Mucosa of gallbladder (tissue), 1 donor: ENCODE measurements around the gene EME1. TPM values are rescaled to one million over a fixed set of nuclear protein-coding genes. Genes with fewer than 3 reads are reported as not detected.

Experiments
- DNase-seq: peaks from one replicate; pipeline ENCODE4 v3.0.0-alpha.2; 2020; ENCODE audit warnings: low spot score
- total RNA-seq: library from RNA; stranded (reverse); gene quantifications from one replicate; pipeline ENCODE4 v1.2.1, GENCODE V29; 2021
- donor health status: DM: no; HTN: no; CAD: no.

Gene EME1
- total RNA-seq, 1 donor from 2014 or later = 1.4 TPM

DNA sequence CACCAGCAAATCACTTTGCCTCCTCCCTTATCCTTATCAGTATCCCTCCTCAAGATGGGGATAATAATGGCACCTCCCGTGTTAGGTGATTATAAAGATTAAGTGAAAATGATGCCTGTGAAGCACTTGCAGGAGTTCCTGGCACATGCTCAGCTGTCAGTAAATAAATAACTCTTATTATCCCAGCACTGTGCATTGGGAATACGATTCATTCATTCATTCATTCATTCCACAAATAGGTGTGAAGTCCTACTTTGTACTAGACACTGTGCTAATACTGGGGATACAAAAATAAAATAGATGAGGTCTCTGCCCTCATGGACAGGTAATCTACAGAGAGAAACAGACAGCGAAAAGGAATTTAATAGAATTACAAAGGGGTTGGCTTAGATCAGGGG is 25.1 kb upstream of the EME1 start:
- no peak for DNase-seq

DNA sequence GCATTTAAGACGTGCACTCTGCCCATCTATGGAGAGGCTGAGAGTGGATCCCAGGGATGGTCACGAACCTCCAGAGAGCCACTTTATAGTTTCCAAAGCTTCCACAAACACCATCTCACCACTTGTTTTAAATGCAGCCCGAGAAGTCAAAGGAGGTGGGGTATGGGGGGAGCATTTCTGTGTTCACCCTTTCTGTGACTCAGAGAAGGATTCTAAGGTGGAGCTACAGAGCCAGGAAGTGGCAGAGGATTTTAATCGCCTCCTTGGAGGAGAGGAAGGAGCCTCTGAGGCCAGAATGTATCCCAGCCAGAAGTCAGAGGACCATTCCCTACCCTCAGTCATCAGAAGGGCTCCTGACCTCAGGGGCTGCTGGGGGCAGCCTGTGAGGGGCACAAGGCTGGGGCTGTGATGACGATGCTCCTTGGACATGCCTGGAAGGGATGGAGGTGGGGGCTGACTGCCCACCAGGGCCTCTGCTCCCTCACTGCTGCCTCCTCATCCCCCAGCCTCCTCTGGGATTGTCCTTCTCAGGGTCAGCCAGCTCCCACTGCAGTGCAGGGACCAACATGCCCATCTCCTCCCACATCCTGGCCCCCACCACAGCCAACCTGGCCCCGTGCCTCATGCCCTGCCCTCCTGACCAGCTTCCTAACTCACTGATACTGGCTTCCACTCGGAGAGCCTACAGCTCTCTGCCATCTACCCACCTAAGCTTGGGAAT is 24.3 kb upstream of the EME1 start:
- no peak for DNase-seq

DNA sequence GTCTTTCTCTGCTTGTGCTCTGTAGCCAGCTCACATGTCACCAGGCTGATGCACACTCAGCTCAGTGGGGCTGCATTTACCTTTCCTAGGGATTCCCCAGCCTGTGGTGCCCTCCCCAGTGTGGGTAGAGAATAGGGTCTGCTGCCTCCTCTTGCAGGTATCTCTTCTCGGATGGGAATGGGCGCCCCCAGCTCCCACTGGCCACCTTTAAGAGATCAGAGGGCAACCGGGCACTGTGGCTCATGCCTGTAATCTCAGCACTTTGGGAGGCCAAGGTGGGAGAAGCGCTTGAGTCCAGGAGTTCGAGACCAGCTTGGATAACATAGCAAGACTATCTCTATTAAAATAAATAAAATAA is 23.8 kb upstream of the EME1 start:
- no peak for DNase-seq

DNA sequence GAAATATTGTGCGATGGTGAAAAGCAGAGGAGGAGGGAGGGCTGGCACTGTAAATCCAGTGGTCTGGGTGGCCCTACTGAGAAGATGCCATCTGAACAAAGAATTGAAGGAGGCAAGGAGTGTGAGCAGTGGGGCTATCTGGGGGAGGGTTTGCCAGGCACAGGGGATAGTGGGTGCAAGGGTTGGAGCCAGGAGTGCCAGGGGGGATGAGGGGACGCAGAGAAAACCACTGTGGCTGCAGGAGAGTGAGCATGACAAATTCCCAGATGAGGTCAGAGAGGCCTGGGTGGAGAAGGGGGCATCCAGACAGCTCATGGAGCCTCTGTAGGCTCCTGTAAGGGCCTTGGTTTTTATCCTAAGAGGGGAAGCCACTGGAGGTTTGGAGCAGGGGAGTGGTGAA is 22.3 kb upstream of the EME1 start:
- DNase-seq = no peak

DNA sequence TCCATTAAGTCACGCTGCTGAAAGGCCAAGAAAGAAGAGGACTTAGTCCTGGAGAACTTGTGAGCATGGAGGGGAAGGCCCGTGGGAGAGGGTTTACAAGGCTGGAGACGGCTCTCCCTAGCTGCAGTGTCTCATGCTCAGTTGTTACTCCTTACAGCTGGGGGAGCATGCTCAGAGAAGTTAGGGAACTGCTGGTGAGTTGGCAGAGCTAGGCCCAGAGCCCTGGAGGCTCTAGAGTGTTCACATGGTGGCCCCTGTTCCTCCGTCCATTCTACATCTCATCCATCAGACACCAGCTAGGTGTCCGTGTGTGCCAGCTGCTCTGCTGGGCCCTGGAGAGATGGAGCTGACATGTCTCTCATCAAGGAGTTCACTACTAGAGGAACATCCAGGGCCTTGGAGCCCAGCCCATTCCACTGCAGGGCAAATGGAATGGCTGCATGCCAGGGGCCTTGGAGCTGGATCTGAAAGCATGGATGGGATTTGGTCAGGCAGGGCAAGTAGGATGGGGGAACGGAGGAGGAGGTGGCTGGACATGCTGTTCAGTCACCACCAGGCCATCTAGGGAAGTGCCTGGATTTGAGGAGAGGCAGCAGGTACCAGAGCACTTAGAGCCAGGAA is 20.8 kb upstream of the EME1 start:
- DNase-seq = no peak

DNA sequence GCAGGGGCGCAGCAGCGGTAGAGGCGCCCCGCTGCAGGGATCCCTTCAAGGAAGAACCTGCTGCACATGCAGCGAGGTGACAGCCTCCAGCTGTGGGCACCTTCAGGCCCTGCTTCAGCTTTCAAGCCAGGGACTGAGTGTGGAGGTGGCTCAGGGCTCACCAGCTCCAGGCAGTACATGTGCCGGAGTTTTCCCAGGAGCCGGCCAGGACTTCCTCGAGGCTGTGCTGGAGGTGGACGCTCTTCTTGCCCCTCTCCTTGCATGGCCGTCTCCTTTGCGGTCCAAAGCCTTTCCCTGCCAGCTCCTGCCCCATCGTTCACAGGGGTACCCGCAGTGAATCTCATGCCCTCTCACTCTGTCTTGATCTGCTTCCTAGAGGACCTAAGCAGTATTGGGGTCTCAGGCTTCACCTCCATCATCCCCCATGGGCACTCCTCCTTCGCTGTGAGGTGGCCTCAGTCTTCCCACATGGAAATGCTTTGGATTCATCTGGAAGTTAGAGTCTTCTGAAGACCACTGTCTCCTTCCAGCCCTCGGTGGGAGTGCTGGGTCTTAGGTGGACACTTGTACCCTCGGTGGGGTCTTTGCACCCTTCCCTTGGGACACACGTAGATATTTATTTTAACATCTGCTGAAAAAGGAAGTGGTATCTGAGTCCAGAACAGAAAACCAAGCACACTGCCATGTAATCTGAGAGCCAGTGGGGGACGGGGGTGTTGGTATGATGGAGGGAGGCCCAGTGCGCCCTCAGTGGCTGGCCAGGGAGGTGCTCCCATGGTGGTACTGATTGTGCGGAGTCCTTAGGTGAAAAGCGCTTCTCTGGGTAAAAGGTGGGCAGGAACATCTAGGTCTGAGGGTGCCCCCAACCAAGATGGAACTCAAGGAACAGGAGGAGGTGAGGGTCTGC is 20.1 kb upstream of the EME1 start:
- no peak for DNase-seq

DNA sequence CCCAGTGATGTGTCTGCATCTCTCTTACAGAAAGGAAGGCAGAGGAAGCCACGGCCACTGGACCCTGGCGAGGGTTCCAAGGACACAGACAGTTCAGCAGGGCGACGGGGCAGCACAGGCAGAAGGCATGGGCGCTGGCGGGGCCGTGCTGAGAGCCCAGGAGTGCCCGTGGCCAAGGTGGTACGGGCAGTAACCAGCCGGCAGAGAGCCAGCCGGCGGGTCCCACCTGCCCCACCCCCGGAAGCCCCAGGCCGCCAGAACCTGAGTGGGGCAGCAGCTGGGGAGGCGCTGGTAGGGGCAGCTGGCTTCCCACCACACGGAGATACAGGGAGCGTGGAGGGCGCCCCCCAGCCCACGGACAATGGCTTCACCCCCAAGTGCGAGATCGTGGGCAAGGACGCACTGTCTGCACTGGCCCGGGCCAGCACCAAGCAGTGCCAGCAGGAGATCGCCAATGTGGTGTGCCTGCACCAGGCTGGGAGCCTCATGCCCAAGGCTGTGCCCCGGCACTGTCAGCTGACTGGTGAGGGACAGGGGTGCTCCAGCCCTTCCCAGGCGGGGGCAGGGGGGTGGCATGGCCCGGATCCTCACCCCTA is 19.3 kb upstream of the EME1 start:
- DNase-seq = no peak

DNA sequence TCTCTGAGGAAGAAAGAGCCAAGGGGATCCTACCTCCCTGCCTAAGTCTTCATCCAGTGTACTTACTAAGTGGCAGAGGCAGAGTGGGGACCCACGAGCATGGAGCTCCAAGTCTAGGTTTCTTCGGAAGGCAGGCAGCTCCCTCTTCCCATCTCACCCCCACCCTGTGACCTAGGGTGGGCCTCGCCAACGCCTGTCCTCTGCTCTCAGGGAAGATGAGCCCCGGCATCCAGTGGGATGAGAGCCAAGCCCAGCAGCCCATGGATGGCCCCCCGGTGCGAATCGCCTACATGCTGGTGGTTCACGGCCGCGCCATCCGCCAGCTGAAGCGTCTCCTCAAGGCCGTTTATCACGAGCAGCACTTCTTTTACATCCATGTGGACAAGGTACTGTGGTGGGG is 18.8 kb upstream of the EME1 start:
- no peak for DNase-seq

DNA sequence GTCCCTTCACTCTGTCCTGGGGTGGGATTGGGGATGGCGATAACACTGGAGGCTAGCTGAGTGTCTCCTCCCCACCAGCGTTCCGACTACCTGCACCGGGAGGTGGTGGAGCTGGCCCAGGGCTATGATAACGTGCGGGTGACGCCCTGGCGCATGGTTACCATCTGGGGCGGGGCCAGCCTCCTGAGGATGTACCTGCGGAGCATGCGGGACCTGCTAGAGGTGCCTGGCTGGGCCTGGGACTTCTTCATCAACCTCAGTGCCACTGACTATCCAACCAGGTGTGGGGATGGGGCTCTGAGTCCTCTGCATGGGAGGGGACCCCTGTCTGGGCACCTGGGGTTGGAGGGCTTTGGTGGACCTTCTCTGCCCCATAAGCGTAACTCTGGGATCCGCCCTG is 18.3 kb upstream of the EME1 start:
- DNase-seq = no peak

DNA sequence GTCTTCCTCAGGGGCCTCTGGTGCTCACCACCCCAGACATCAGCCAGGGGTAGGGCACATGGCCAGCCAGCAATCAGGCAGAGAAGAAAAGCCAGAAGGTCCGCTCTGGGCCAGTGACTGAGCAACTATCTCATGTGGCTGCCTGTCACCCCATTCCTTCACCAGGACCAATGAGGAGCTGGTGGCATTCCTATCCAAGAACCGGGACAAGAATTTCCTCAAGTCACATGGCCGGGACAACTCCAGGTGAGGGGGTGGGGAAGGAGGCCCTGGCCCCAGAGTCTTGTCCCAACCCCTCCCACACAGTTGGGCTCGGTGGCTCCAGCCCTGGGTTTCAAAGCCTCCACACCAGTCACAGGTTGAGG is 17.7 kb upstream of the EME1 start:
- DNase-seq = no peak

DNA sequence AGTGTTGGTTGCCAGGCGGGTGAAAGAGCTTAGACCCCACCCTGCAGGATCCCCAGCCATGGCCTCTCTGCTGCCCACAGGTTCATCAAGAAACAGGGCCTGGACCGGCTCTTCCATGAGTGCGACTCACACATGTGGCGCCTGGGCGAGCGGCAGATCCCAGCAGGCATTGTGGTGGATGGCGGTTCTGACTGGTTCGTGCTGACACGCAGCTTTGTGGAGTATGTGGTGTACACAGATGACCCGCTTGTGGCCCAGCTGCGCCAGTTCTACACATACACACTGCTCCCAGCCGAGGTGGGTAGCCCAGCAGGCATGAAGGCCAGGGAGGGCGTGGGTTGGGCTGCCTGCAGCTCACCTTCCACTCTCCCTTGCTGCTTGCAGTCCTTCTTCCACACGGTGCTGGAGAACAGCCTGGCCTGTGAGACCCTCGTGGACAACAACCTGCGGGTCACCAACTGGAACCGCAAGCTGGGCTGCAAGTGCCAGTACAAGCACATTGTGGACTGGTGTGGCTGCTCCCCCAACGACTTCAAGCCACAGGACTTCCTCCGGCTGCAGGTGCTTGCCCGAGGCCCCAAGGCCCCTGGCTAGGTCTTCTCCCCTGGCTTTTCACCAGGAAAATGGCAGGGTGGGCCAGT is 17.2 kb upstream of the EME1 start:
- no peak for DNase-seq

DNA sequence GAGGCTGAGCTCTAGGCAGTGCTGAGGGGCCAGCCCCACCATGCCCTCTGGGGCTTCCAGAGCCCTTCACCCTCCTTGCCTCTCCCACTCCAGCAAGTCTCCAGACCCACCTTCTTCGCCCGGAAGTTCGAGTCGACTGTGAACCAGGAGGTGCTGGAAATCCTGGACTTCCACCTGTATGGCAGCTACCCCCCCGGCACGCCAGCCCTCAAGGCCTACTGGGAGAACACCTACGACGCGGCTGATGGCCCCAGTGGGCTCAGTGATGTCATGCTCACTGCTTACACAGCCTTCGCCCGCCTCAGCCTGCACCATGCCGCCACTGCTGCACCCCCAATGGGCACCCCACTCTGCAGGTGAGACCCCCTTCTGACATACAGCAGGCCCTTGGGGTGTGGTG is 16.6 kb upstream of the EME1 start:
- DNase-seq = no peak

DNA sequence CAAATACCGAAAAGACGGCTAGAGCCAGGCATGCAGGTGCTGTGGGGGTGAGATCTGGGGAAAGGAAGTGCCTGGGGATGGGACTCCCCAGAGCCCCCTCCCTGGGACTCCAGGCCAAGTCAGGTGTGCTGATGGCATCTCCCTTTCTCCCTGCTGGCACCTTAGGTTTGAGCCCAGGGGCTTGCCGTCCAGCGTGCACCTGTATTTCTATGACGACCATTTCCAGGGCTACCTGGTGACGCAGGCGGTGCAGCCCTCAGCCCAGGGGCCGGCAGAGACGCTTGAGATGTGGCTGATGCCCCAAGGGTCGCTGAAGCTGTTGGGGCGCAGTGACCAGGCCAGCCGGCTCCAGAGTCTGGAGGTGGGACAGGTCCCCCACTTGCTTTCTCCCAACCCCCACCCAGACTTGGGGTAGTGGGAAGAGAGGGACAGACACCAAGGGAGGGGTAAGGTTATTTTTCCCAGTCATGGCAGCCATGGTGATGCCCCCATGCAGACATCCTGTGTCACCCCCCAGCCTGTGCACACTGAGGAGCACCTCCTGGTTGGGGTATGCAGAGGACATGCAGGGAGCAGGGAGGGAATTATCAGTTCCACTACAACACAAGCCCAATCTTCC is 16.0 kb upstream of the EME1 start:
- DNase-seq = no peak

DNA sequence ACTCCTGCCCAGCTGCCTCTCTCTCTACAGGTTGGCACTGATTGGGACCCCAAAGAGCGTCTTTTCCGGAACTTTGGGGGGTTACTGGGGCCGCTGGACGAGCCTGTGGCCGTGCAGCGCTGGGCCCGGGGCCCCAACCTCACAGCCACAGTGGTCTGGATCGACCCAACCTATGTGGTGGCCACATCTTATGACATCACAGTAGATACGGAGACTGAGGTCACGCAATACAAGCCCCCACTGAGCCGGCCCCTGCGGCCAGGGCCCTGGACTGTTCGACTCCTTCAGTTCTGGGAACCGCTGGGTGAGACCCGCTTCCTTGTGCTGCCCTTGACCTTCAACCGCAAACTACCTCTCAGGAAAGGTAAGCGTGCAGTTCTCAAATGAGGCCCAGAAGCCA is 14.9 kb upstream of the EME1 start:
- no peak for DNase-seq

DNA sequence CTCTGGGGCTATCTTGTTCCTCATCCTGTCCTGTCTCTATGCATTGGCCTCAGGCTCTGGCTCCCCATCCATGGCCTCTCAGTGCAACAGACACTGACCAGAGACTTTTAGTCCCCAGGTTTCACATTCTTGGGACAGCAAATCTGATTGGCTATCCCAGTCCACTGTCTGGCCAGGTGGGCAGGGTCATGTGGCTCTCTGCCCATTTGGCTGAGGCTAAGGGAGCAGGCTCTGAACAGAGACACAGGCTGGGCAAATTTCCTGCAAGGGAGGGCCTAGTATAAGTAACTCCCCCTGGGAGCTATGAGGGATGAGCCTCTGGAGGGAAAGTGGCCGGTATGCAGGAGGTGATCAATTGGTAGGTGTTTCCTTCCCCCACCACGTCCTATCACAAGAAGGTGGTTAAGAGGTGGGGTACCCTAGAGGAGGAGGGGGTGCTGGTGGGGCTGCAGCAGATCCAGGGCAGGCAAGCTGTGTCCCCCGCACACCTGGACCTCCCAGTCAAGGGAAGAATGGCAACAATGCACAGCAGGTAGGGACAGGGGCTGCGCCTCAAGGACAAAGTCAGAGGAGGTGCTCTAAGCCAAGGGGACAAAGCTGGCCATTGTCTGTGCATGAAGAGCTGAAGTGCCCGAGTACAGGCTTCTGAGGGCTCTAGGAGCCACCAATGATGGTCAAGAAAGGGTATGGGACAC is 13.9 kb upstream of the EME1 start:
- no peak for DNase-seq

DNA sequence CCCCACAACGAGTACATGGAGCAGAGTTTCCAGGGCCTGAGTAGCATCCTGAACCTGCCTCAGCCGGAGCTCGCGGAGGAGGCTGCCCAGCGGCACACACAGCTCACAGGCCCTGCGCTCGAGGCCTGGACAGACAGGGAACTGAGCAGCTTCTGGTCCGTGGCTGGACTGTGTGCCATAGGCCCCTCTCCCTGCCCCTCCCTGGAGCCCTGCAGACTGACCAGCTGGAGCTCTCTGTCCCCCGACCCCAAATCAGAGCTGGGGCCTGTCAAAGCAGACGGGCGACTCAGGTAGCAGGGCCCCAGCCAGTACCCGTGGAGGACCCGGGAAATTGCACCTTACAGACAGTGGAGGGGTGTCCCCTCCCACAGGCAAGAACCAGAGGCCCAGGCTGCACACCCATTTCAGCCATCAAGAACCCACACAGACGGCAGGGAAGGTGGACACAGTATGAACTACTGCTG is 13.0 kb upstream of the EME1 start:
- DNase-seq = no peak

DNA sequence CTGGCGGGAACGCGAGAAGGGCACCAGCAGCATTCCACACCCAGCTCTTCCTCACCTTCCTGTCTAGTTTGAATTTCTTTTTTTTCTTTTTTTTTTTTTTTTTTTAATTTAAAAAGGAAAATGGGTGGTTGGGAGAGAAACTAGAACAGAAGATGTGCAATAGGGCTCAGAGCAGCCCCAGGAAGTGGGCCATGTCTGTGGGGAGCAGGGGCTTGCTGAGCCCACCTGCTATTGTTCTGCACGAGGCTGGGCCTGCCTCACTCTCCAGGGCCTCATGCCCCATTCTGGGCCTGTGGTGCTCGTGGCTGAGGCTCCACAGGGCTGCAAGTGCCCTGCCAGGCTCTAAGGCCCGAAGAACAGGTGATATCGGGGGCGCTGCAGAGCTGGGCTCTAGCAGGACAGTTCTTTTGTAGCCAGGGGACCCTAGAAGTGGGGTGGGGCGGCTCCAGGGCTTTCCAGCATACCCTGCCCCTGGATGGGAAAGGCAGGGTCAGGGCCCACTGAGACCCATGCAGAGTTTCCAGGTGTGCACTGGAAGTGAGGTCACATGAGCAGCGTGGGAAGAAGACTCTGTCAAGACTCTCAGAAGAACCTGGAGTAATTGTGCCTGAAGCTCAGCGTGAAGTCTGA is 12.4 kb upstream of the EME1 start:
- DNase-seq = no peak

DNA sequence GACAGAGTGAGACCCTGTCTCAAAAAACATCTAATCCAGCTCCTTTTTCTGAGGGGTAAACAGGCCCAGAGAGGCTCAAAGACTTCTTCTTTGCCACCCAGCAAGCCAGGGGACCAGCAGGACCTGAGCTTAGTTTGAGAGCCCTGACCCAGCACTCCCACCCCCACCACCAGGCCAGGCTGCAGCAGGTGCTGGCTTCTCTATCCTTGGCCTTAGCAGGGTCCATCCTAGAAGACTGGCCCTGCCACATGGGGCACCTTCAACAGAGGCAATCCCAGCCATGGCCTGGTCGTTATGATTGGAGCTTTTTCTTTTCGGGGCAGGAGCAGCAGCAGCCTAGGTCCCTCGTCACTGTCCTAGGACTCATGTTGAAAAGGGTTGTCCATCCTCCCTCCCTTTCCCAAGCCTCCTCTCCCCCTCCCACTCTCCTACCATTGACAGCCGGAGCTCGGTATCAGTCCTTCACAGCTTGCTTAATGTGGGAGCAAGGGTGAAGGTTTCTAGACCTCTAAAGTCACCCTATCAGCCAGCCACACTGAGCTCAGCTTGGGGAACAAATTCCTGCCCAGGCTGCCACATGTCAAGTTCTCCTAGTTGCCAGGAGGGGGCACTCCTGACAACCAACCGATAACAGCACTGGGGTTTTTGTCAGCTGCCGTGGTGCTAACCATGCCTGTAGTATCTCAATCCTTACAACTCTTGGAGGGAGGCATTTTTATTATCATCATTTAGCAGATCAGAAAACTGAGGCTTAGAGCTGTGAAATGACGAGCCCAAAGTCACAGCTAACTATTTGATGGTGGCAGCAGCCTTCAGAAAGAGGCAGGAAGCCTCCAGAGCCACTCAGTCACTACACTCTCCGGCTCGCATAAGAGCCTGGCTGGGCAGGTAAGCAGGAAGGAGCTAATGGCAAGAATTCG is 11.2 kb upstream of the EME1 start:
- DNase-seq = peak; percentile 60

DNA sequence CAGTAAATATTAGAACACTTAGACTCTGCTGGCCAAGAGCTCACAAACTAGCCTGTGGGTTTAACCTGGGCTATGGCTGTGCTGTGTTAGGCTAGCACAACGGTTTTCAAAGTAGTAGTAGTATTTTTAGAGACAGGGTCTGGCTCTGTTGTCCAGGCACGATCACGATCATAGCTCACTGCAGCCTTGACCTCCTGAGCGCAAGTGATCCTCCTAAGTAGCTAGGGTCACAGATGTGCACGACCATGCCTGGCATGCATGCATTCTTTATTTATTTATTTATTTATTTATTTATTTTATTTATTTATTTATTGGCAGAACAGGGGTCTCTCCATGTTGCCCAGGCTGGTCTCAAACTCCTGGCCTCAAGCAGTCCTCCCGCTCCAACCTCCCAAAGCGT is 10.4 kb upstream of the EME1 start:
- no peak for DNase-seq
